GM12875 (cell line): Measurements from ENCODE around the gene MAFG.

Source experiments
- H3K4me3 ChIP-seq: one replicate; pipeline ENCODE4 v1.5.1; 2011; ENCODE audit warnings: low read depth, low read length, control low read depth
- CTCF ChIP-seq: IDR thresholded peaks from 2 replicates; pipeline ENCODE4 v1.5.1; 2011; ENCODE audit warnings: low read depth, mild to moderate bottlenecking, control low read depth, inconsistent platforms, low read length, moderate library complexity, borderline replicate concordance; ENCODE audit not compliant: insufficient read depth

The MAFG gene

GRCh38 chr17:81878294-81878693 is 49.2 kb downstream of the MAFG start:
- H3K4me3 ChIP-seq: no peak overlapping the region
- no peak for TF ChIP-seq CTCF

GRCh38 chr17:81877569-81877968 is 50.0 kb downstream of the MAFG start:
- H3K4me3 ChIP-seq: no peak overlapping the region

DNA sequence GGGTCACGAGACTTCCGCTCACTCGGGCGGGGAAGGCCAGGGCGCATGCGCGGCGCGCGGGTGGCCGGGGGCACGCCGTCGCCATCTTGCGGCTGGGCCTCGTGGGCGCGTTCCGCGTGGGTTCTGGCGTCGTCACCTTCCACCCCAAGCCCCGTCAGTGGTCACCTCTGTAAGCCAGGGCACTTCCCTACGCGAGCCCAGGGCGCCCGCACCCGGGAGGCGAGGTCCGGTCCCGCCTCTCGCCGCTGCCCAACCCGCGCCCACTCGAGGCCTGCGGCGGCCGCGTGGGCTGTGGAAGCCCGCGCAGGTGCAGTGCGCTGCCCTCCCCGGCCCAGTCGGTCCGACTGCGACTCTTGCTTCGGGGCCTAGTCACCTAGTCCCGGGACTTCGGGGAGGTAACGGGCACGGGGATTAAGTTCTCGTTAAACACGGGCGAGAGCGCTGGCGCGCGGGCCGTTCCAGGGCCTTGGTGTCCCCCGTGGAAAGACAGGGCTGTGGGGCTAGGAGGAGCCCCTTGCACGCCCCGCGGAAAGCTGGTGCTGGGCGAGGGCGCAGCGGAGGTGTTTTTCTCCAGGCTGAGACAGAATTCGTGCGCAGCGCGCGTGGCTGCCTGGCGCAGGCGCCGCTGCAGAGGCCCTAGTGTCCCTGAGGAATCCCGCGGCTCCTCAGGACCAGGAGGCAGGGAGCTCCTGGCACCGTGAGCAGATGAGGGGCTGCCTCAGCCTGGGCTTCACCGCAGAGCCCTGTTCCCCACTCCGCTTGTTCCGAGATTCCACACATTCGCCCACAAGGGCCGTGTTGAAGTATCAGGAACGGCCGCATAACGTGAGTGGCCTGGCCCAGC is 55.9 kb downstream of the MAFG start:
- H3K4me3 ChIP-seq: peak overlapping the region; percentile 81
- TF ChIP-seq CTCF: peak; percentile 35; the same call in 1 of the 2 replicates

More at GRCh38 chr17:81877569-81877968, 50.0 kb downstream of the MAFG start:
- no peak for TF ChIP-seq CTCF

DNA sequence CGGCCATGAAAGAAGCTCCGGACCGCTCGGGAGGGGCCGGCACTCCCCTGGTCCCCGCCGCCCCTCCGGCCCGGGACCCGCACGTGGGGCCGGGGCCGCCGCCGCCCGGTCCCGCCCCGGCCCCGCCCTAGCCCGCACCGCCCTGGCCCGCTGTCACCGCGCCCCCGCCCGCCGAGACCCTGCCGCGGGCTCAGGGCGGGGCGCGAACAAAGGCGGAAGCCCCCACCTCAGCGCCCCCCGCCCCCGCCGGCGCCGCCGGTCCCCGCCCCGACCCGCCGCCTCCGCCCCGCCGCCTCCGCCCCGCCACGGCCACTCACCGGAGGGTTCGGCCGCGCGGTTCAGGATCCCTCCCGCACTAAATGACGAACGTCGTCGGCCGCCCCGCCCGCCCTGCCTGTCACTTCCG is 56.6 kb downstream of the MAFG start, which contains the start of gene ARHGDIA:
Gene ARHGDIA, minus strand, starts transcription at position 357 of the 406 bp plus-strand sequence. CDS start 1,407 bp downstream, outside the sequence.
- no peak for TF ChIP-seq CTCF
- peak within 1 kb of the TSS; percentile 81 for H3K4me3 ChIP-seq

DNA sequence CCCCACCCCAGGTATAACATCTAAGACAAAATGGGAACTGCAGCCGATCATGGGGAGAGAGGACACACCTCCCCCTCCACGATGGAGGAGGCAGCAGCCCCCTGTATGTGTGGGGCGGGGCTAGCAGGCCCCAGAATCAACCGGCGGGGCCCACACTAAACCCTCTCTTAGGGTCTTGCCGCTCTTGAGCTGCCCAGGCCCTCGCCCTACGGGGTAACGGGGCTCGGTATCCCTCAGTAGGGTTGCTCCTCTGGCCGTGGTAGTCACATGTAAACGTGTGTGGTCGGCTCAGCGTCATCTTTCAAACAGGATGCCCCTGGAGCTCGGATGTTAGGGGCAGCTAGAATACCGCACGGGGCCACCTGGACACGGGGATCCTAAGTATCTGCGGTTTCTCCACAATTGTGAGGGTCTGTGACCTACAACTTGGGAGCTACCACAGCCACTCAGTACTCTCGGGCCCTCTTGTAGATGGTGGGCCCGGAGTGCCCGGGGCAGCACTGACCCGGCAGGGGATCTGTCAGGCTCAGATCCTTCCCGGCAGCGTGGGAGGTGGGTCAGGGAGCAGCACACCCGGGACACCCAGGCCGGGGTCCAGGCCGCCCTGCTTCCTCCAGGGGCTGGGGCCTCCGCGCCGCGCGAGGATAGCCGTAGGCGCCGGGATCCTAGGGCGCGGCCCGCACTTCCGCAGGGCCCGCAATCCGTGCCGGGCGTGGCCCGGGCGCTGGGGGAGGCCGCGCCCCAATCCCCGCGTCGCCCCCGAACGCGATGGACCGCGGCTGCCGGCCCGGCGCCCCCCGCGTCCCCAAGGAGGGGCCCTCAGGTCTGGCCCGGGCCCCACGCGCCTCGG is 57.2 kb downstream of the MAFG start:
- no peak for TF ChIP-seq CTCF

GRCh38 chr17:81869221-81870130 is 58.1 kb downstream of the MAFG start:
- H3K4me3 ChIP-seq: peak overlapping the region; percentile 81
- TF ChIP-seq CTCF: peak; percentile 97

More for the DNA sequence above, 57.2 kb downstream of the MAFG start:
- H3K4me3 ChIP-seq: peak overlapping the region; percentile 81
